K562 (cell line): ENCODE results near the gene FTSJ3. TPM values are rescaled to one million over a fixed set of nuclear protein-coding genes. Genes with fewer than 3 reads are reported as not detected.
"Not testable (repeated sequence)": the region's sequence is repeated elsewhere in the genome, so short reads cannot be mapped to it uniquely, and the experiment has no call there.

ENCODE experiments used
- ATAC-seq: fragments of 200-7000 bp; cut with Tn5 transposase; 3 replicates; pipeline ENCODE4 v1.9.1; 2020; ENCODE audit warnings: moderate library complexity
- BruUV-seq: library from RNA; stranded (reverse); fragments of 400-500 nt; replicated peaks from 2 replicates; lab custom pipeline; 2021; lab: Mats Ljungman, UMichigan
- CTCF ChIA-PET: fragments of 300-600 bp; formaldehyde crosslinking; extraction: SDS; loops from one replicate; lab custom pipeline; 2021; ENCODE audit warnings: low intra/inter-chr PET ratio; lab: Yijun Ruan, JAX
- POLR2A ChIA-PET: fragments of 300-600, 350-650 bp; sonication (Branson Sonifier 250); formaldehyde crosslinking; extraction: SDS; loops from one replicate; lab custom pipeline; 2021; ENCODE audit warnings: antibody characterized with exemption, inconsistent platforms; lab: Yijun Ruan, JAX
- DNase-seq, 4 experiments: peaks; one replicate each; pipeline versions ENCODE4 v3.0.0 to v3.0.0-alpha.2; 2011 to 2018; ENCODE audit warnings: low spot score in 3 of 4, mixed read lengths in 3 of 4; ENCODE audit errors: extremely low read depth in 1 of 4
- FAIRE-seq: peaks from 2 replicates; lab custom pipeline; 2011; peaks lifted over from hg19 to GRCh38; lab: Jason Lieb, UNC
- H2AFZ ChIP-seq: 2 replicates; pipeline ENCODE4 v1.6.0; 2011; ENCODE audit warnings: low read depth, low read length, control low read depth, inconsistent platforms
- H3K27ac ChIP-seq: fragments of 200-600 bp; 3 replicates; pipeline ENCODE4 v1.8.0; 2011; ENCODE audit warnings: low read depth, mild to moderate bottlenecking, control low read depth, inconsistent platforms, low read length, moderate library complexity, mixed read lengths; ENCODE audit errors: extremely low read depth
- H3K27me3 ChIP-seq, 2 experiments: fragments of 300-600 bp in 1 of 2; 2 replicates in 1 of 2; 3 replicates in 1 of 2; pipeline versions ENCODE4 v1.6.0 to v1.8.0; 2011; ENCODE audit warnings: inconsistent platforms in 2 of 2, low read length in 2 of 2, mild to moderate bottlenecking in 1 of 2, mixed read lengths in 1 of 2, moderate library complexity in 1 of 2; ENCODE audit not compliant: control insufficient read depth in 2 of 2, insufficient read depth in 2 of 2
- H3K36me3 ChIP-seq: fragments of 300-600 bp; 3 replicates; pipeline ENCODE4 v1.8.0; 2011; ENCODE audit warnings: mild to moderate bottlenecking, low read length, inconsistent platforms; ENCODE audit not compliant: control insufficient read depth, insufficient read depth
- H3K4me1 ChIP-seq, 2 experiments: fragments of 200-600 bp in 1 of 2; replicated peaks in 1 of 2; 2 replicates in 1 of 2; 3 replicates in 1 of 2; pipeline versions ENCODE4 v1.5.1 to v1.8.0; 2011; ENCODE audit warnings: inconsistent platforms in 2 of 2, low read length in 2 of 2, mild to moderate bottlenecking in 1 of 2, mixed read lengths in 1 of 2, moderate library complexity in 1 of 2; ENCODE audit not compliant: control insufficient read depth in 2 of 2, insufficient read depth in 2 of 2
- H3K4me2 ChIP-seq: 2 replicates; pipeline ENCODE4 v1.6.1; 2011; ENCODE audit warnings: low read length, control low read depth, inconsistent platforms, mixed read lengths; ENCODE audit not compliant: insufficient read depth
- H3K4me3 ChIP-seq: fragments of 200-600 bp; sonication (generic), shearing (Covaris generic); 2 replicates; pipeline ENCODE4 v1.5.1; 2016; ENCODE audit warnings: control low read depth, inconsistent platforms
- H3K79me2 ChIP-seq: fragments of 200-600 bp; 3 replicates; pipeline ENCODE4 v1.8.0; 2011; ENCODE audit warnings: low read length, inconsistent platforms; ENCODE audit not compliant: control insufficient read depth, insufficient read depth
- H3K9ac ChIP-seq, 2 experiments: 2 replicates each; pipeline versions ENCODE4 v1.6.0 to v1.6.1; 2011; ENCODE audit warnings: low read depth in 2 of 2, low read length in 2 of 2, control low read depth in 1 of 2, inconsistent platforms in 1 of 2, mild to moderate bottlenecking in 1 of 2, mixed read lengths in 1 of 2; ENCODE audit not compliant: insufficient read depth in 1 of 2
- H3K9me1 ChIP-seq: one replicate; pipeline ENCODE4 v1.6.0; 2011; ENCODE audit warnings: inconsistent platforms, mild to moderate bottlenecking, low read length, moderate library complexity; ENCODE audit not compliant: control insufficient read depth, insufficient read depth
- H3K9me3 ChIP-seq: replicated peaks from 2 replicates; pipeline ENCODE4 v1.5.1; 2011; ENCODE audit warnings: low read depth, low read length, inconsistent platforms; ENCODE audit not compliant: control insufficient read depth, insufficient read depth
- H4K20me1 ChIP-seq: replicated peaks from 2 replicates; pipeline ENCODE4 v1.6.1; 2011; ENCODE audit warnings: low read length, inconsistent platforms, mixed read lengths; ENCODE audit not compliant: control insufficient read depth, insufficient read depth
- ATF1 ChIP-seq, 2 experiments: fragments of 450-650 bp in 1 of 2; IDR thresholded peaks; 2 replicates each; pipeline ENCODE4 v1.6.1; 2016; ENCODE audit warnings: missing compliant biosample characterization in 1 of 2, missing genetic modification characterization in 1 of 2
- CBX3 ChIP-seq, 2 experiments: IDR thresholded peaks; 1 replicate in 1 of 2; 2 replicates in 1 of 2; pipeline ENCODE4 v1.6.1; 2012; ENCODE audit warnings: inconsistent platforms in 2 of 2, low read length in 2 of 2, borderline replicate concordance in 1 of 2, control low read depth in 1 of 2
- EP300 ChIP-seq: IDR thresholded peaks from 2 replicates; pipeline ENCODE4 v1.6.1; 2012; ENCODE audit warnings: low read length, improper control_type of control experiment
- HDGF ChIP-seq: fragments of 450-650 bp; IDR thresholded peaks from 2 replicates; pipeline ENCODE4 v1.6.1; 2016
- HLTF ChIP-seq: fragments of 450-650 bp; IDR thresholded peaks from 2 replicates; pipeline ENCODE4 v1.6.1; 2016
- NRF1 ChIP-seq, 2 experiments: fragments of 450-650 bp; IDR thresholded peaks in 1 of 2; conservative IDR thresholded peaks in 1 of 2; 2 replicates each; pipeline ENCODE4 v1.6.1; 2014; ENCODE audit warnings: mild to moderate bottlenecking in 2 of 2
- POLR2AphosphoS5 ChIP-seq: IDR thresholded peaks from 2 replicates; pipeline ENCODE4 v1.6.1; 2011; ENCODE audit warnings: mild to moderate bottlenecking, low read depth, low read length, moderate library complexity; ENCODE audit not compliant: control insufficient read depth, insufficient read depth
- POLR2B ChIP-seq: fragments of 450-650 bp; IDR thresholded peaks from 2 replicates; pipeline ENCODE4 v1.6.1; 2018; ENCODE audit warnings: low read depth; ENCODE audit not compliant: partially characterized antibody
- ZNF592 ChIP-seq: fragments of 450-650 bp; IDR thresholded peaks from 2 replicates; pipeline ENCODE4 v1.6.1; 2017; ENCODE audit warnings: antibody characterized with exemption, mild to moderate bottlenecking
- ZNF764 ChIP-seq: fragments of 250-450 bp; sonication (Bioruptor Pico); IDR thresholded peaks from 2 replicates; pipeline ENCODE4 v1.4.0; 2020; ENCODE audit warnings: low read depth, mild to moderate bottlenecking, moderate library complexity
- WGBS: fragments of 100-300 bp; shearing (Covaris generic); methylation state at CpG from one replicate; pipeline ENCODE4 v1.1.6; 2016; ENCODE audit warnings: low coverage, mixed read lengths; ENCODE audit not compliant: insufficient coverage; ENCODE audit errors: missing lambda C conversion rate; 5-methylcytosine and 5-hydroxymethylcytosine counted together
- in situ Hi-C: fragments of 300-500 bp; cut with MboI; formaldehyde crosslinking; loops from 4 replicates; pipeline ENCODE4 v1.15.0; 2018; ENCODE audit warnings: inconsistent platforms, mixed read lengths
- intact Hi-C: fragments of 100-400 bp; cut with micrococcal nuclease; formaldehyde crosslinking; loops from 2 replicates; pipeline ENCODE4 v1.14.2; 2022
- polyA plus RNA-seq, 8 experiments: library from polyadenylated mRNA; depleted of rRNA in 4 of 8; stranded (reverse) in 5 of 8; unstranded in 3 of 8; fragments of >200 nt; fragmentation: Nextera tagmentation in 2 of 8; fragmentation: Illumina TruSeq in 1 of 8; extraction: Ambion mirVana in 2 of 8; extraction: Trizol in 1 of 8; gene quantifications; 2 replicates each; pipeline versions ENCODE4 v1.2.1 to v1.2.3, GENCODE V29; 2011 to 2014; ENCODE audit warnings: inconsistent platforms in 1 of 8, missing spikeins in 1 of 8
- total RNA-seq, 7 experiments: library from RNA; depleted of rRNA in 6 of 7; stranded (reverse); fragments of >200 nt in 6 of 7; fragmentation: Illumina TruSeq in 2 of 7; extraction: Trizol in 2 of 7; gene quantifications; 2 replicates each; pipeline versions ENCODE4 v1.2.1 to v1.2.3, GENCODE V29; 2011 to 2021; ENCODE audit warnings: low replicate concordance in 1 of 7
- TF ChIP-seq, protein P1 (sequence below): sonication (generic); formaldehyde crosslinking; IDR thresholded peaks from 2 replicates; pipeline ENCODE4 v1.8.0; 2022; ENCODE audit warnings: missing genetic modification reagents, mild to moderate bottlenecking, moderate library complexity, borderline replicate concordance
- TF ChIP-seq, protein P2 (sequence below): sonication (generic); formaldehyde crosslinking; IDR thresholded peaks from 2 replicates; pipeline ENCODE4 v1.4.0; 2020; ENCODE audit warnings: mild to moderate bottlenecking, missing genetic modification reagents

The FTSJ3 gene
- total and polyA plus RNA-seq, 9 of the 15 experiments (the other 6 are each of a cell fraction or from before 2014, with no cell fraction given), result 18.0 to 65.6 (median 52.4) TPM

DNA sequence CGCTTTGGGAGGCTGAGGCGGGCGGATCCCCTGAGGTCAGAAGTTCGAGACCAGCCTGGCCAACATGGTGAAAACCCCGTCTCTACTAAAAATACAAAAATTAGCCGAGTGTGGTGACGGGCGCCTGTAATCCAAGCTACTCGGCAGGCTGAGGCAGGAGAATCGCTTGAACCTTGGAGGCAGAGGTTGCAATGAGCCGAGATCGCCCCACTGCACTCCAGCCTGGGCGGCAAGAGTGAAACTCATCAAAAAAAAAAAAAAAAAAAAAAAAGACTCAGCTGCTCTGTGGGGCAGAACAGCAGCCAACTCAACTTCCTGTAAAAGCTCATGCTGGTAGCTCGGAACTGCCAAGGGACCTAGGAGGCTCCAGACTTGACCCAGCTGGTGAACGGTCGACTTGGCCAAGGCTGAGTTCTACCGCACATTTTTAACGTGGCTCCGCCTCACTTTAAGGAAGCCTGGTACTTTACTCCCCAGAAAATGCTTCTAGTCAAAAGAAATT, 16.0 kb upstream of the FTSJ3 start:
- FAIRE-seq (peak; percentile 82), DNase-seq (peak in 1 of 4 experiments; percentile 52), ATAC-seq (peak; percentile 1; the same call in 1 of the 3 replicates)
- Histone ChIP-seq H3K27ac (peak overlapping the region; percentile 93), H3K4me1 (peaks cover 26 to 45% of the 10 kb centered on the region in 2 experiments), H3K4me2 (peak overlapping the region; percentile 71), H3K4me3 (peak overlapping the region; percentile 95), H3K36me3 (peaks cover 12% of the 10 kb centered on the region; the same call in 1 of the 3 replicates), H2AFZ (peak overlapping the region; percentile 82), H3K9ac (peak overlapping the region; percentile 75 to 89), H3K79me2 (peaks cover 46% of the 10 kb centered on the region)
- in situ Hi-C loops, result loop anchor here (25.0 kb wide), 1 partner anchor 406 kb away; the partner anchor contains the start of gene CYB561
- H4K20me1 ChIP-seq; H3K9me3 ChIP-seq; H3K27me3 ChIP-seq; CTCF ChIA-PET; H3K9me1 ChIP-seq; TF ChIP-seq ATF1 (CRISPR knock-in tag; IDR thresholded peaks at IDR 0.05): not testable (repeated sequence)
- TSS peak; percentile 93 for BruUV-seq
- under 1% methylated on average over 18 of the region's 19 CpGs for WGBS
- POLR2A ChIA-PET, result interaction anchor here (0.8 to 5.8 kb wide), 7 partner anchors 10 to 168 kb away, joined by 3 to 66 read pairs (median 5); partner anchors contain the start of genes CCDC47, DDX42, FTSJ3 and PSMC5
- intact Hi-C loops, result loop anchor here (1.0 to 10.0 kb wide), 4 partner anchors 16 to 409 kb away; partner anchors contain the start of genes CCDC47, FTSJ3, MAP3K3 and PSMC5
- 0 out of 2 replicates have a peak, but pooled peaks have one; percentile 73 for TF ChIP-seq HLTF
- TF ChIP-seq EP300, result 0 out of 2 replicates have a peak, but pooled peaks have one; percentile 6
- 0 out of 3 replicates have a peak, but pooled peaks of 1 of the 2 experiments have one; percentile 2 for TF ChIP-seq CBX3 (IDR thresholded peaks at IDR 0.05; ENCODE audit: borderline replicate concordance in 1 of 2, low read length in 2 of 2)
- 0 out of 2 replicates have a peak, but pooled peaks have one; percentile 39 for TF ChIP-seq HDGF
- TF ChIP-seq NRF1 (conservative IDR thresholded peaks at IDR 0.05 in 1 of 2, IDR thresholded peaks at IDR 0.05 in 1 of 2), result peak in 1 of 2 experiments; percentile 56; a peak in 1 of 4 replicates
- TF ChIP-seq POLR2AphosphoS5, result peak; percentile 1; the same call in 1 of the 2 replicates
- TF ChIP-seq ATF1 (tag; IDR thresholded peaks at IDR 0.05), result peak; percentile 28; the same call in 1 of the 2 replicates
- peak; percentile 2 for TF ChIP-seq POLR2B
- TF ChIP-seq, protein P1, sequence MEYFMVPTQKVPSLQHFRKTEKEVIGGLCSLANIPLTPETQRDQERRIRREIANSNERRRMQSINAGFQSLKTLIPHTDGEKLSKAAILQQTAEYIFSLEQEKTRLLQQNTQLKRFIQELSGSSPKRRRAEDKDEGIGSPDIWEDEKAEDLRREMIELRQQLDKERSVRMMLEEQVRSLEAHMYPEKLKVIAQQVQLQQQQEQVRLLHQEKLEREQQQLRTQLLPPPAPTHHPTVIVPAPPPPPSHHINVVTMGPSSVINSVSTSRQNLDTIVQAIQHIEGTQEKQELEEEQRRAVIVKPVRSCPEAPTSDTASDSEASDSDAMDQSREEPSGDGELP (CRISPR knock-in tag), result peak; percentile 24
- 0 out of 2 replicates have a peak, but pooled peaks have one; percentile 6 for TF ChIP-seq ZNF764 (CRISPR knock-in tag)
- TF ChIP-seq, protein P2, sequence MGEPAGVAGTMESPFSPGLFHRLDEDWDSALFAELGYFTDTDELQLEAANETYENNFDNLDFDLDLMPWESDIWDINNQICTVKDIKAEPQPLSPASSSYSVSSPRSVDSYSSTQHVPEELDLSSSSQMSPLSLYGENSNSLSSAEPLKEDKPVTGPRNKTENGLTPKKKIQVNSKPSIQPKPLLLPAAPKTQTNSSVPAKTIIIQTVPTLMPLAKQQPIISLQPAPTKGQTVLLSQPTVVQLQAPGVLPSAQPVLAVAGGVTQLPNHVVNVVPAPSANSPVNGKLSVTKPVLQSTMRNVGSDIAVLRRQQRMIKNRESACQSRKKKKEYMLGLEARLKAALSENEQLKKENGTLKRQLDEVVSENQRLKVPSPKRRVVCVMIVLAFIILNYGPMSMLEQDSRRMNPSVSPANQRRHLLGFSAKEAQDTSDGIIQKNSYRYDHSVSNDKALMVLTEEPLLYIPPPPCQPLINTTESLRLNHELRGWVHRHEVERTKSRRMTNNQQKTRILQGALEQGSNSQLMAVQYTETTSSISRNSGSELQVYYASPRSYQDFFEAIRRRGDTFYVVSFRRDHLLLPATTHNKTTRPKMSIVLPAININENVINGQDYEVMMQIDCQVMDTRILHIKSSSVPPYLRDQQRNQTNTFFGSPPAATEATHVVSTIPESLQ (CRISPR knock-in tag), result 0 out of 2 replicates have a peak, but pooled peaks have one; percentile 12
- peak; percentile 25; the same call in 1 of the 2 replicates for TF ChIP-seq ZNF592
